ENCODE data around the gene CLCNKB. TPM values are rescaled to one million over a fixed set of nuclear protein-coding genes. Genes with fewer than 3 reads are reported as not detected.

CLCNKB gene
- total RNA-seq, 1 donor from 2014 or later, result under 0.01 TPM

DNA sequence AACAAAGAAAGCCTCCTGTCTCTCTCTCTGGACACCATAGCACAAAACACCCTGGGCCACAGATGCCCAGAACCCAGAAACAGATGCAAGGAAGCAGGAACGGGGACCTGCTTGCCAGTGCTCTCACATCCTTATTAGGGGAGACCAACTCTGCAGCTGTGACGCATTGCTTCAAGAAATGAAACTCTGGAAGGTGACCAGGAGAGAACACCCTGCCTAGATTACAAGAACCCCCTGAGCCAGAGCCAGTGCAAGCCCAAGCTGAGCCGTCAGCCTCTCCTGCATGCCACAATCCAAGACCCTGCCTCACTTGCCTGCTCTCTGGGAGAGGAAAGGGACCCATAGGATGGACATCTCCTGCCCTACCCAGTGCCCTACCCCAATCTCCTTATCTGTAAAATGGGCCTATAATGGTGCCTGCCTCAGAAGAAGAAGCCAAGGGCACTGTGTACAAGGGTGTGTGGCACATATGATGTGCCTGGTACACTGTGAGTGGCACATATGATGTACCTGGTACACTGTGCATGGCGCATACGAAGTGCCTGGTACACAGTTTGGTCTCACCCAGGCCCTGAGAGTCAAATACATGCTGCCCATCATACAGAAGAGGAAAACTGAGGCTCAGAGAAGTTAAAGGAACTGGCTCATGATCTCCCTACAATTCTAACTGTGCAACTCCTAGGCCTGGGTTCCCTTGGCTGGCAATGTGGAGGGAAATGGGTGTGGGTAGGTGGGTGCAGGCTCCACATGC is 46.7 kb downstream of the CLCNKB start:
- DNase-seq (ENCODE audit: low spot score in 2 of 2), result no peak
- FAIRE-seq, result no peak

DNA sequence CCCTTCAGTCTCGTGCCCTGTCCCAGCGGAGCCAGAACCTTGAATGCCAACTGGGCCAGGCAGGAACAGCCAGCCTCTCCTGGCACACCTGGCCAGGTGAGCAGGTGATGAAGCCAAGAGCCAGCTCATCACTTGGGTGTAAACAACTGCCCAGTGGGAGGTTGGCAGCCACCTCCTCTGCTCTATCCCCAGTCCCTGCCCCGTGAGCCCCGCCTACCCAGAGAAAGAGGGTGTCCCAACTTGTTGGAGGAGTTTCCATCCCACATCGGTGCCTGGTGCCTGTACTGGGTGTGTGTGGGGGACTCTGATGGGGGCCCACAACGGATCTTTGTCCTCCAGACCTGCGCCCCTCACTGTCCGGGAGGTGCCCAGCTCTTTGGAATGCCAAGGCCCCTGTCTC is 47.7 kb downstream of the CLCNKB start:
- no peak for DNase-seq (ENCODE audit: low spot score in 2 of 2)
- no peak for FAIRE-seq

DNA sequence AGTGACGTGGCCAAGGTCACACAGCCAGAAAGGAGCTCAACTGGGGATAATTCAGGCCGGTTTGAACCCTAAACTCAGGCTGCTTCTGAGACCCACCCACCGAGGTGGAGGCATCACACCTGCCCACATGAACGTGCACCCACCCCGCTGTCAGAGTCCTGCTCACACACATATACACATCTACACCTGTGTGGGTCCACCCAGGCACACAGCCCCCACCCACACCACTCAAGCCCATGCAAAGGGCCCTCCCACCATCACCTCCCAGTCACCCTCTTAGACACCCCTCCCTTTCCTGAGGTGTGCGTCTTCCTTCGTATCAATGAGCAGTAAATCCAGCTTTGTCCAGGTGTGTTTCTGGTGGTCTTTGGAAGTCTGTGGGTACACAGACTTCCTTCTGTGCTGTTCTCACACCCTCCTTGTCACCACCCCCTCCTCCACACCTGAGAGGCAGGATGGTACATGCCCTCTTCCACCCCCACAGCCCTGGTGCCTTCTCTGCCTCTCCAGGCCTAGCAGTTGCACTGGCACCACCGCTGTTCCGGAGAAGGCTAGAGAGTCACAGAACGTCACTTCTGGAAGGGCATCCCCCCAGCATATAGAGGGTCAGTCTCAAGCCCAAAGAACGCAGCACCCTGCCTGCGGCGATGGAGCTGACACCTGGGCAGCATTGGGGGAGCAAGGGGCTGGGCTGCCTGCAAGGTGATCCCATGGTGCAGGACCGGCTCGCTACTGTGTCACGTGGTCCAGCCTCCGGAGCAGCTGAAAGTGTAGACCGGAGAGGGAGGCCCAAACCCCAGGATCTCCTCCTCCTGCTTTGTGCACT is 48.7 kb downstream of the CLCNKB start:
- FAIRE-seq, result no peak
- DNase-seq (ENCODE audit: low spot score in 2 of 2), result no peak

DNA sequence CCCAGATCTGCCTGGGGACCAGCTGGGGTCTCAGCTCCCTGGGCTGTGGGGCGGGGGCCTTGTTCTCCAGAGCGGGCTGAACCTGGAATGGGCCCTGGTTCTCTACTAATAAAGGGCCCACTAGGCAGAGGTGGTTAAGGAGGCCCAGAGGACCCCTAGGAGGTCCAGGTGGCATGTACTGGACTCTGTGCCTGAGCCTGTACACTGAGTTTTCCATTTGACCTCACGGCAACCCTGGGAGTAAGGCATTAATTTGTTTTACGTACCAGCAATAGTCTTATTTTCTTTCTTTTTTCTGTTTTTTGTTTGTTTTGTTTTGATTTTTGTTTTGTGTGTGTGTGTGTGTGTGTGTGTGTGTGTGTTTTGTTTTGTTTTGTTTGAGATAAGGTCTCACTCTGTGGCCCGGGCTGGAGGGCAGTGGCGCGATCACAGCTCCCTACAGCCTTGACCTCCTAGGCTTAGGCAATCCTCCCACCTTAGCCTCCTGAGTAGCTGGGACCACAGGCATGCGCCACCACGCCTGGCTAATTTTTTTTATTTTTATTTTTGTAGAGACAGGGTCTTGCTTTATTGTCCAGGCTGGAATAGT is 49.4 kb downstream of the CLCNKB start:
- no peak for DNase-seq (ENCODE audit: low spot score in 2 of 2)
- FAIRE-seq, result no peak

DNA sequence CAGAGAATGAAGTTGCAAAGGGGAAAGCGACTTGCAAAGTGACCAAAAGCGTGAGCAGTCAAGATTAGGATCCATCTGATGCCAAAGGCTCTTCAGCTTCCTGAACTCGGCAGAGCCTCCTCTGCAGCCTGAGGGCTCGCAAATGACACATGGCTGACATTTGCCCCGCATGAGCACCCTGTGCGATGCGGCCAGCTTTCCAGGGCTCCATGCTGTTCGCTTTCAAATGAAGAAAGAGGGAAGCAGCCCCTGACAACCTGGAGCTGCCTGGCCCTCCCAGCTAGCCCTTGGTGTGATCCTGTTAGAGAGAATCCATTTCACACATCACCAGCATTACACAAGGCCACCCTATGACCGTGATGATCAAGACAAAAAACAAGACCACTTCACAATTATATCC is 50.0 kb downstream of the CLCNKB start:
- FAIRE-seq, result no peak
- no peak for DNase-seq (ENCODE audit: low spot score in 2 of 2)

DNA sequence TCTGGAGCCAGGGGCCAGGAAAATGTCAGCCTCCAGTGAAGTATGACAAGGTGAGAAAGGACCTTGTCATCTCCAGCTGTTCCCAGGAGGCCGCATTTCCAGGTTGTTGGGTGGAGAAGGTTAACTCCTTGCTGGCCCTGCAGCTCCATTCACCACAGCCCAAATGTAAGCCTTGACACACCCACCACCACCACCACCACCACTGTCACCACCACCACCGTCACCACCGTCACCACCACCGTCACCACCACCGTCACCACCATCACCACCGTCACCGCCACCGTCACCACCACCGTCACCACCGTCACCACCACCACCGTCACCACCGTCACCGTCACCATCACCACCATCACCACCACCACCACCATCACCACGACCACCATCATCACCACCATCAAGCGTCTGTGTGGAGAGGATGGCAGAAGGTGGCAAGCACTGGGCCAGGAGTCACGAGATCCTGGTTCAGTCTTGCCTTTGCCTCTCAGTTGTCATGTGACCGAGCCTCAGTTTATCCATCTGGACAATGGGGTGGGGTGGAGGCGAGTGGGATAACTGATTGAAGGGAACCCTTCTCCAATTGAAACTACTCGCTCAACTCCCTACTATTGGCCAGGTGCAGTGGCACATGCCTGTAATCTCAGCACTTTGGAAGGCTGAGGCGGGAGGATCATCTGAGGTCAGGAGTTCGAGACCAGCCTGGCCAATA is 51.0 kb downstream of the CLCNKB start:
- FAIRE-seq, result no peak
- no peak for DNase-seq (ENCODE audit: low spot score in 2 of 2)

DNA sequence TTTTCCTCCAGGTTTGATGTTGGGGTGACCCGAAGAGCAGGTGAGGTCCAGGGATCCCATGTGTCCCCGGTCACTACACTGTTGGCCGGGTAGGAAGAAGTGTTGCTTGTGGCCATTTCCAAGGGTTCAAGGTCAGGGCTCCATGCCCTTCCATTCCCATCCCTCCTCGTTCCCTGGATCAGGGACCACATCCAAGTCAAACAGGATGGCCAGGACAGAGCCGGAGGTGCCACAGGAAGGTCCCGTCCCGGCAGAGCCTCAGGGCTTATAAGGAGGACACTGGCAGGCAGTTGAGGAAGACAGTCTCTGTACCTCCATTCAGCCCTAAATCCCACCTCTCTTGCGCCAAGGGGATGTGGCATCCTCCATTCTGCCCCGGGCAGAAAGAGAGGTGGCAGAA is 51.9 kb downstream of the CLCNKB start:
- no peak for DNase-seq (ENCODE audit: low spot score in 2 of 2)
- FAIRE-seq, result no peak

DNA sequence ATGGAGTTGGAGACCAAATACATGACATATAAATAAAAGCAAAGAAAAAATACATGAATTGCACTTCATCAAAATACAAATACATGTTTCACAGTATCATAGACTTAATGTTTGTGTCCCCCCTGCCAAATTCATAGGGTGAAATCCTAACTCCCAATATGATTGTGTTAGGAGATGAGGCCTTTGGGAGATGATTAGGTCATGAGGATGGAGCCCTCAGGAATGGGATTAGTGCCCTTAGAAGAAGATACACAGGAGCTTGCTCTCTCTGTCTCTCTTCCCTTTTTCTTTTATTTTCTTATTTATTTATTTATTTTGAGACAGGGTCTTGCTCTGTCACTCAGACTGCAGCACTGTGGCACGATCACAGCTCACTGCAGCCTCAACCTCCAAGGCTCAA is 55.8 kb downstream of the CLCNKB start:
- no peak for DNase-seq (ENCODE audit: low spot score in 2 of 2)
- no peak for FAIRE-seq

DNA sequence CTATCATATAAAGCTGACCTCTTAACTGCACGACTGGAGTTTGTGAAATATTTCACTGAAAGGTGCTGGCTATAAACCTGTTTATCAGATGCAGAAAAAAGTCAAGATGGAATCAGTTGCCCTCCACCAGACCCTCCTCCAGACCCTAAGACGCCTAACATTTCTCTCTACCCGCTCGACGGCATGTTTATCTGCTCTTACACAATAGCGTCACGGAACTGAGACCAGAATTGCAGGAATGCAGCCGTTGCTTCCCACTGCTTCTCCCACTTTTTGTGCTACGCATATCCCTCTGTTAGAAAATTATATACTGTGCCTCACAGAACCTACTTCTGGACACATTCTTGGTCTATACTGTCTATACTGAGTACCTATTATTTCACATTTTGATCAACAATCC is 58.0 kb downstream of the CLCNKB start:
- no peak for FAIRE-seq
- no peak for DNase-seq (ENCODE audit: low spot score in 2 of 2)

Other genes starting within 250 kb of the CLCNKB start
- 2.9 TPM for gene UQCRHL, start 236.1 kb upstream of the CLCNKB start, total RNA-seq
- gene SPEN, start 196.1 kb upstream of the CLCNKB start, total RNA-seq, result 58.3 TPM
- gene ZBTB17, start 67.7 kb upstream of the CLCNKB start, total RNA-seq, result 46.9 TPM
- gene SRARP, start 39.5 kb upstream of the CLCNKB start, total RNA-seq, result 0.82 TPM
- gene HSPB7, start 25.7 kb upstream of the CLCNKB start, total RNA-seq, result not detected
- 0.41 TPM for gene CLCNKA, start 21.7 kb upstream of the CLCNKB start, total RNA-seq
- gene FAM131C, start 29.9 kb downstream of the CLCNKB start, total RNA-seq, result 1.2 TPM
- 1.2 TPM for gene EPHA2, start 112.3 kb downstream of the CLCNKB start, total RNA-seq
- gene ARHGEF19, start 168.9 kb downstream of the CLCNKB start, total RNA-seq, result 1.2 TPM
- gene CPLANE2, start 193.4 kb downstream of the CLCNKB start, total RNA-seq, result 16.7 TPM

All from frontal cortex (tissue), 4 donors.